IMR-90 (cell line): Measurements from ENCODE around the gene DAP3.
"Not testable (repeated sequence)": the region's sequence is repeated elsewhere in the genome, so short reads cannot be mapped to it uniquely, and the experiment has no call there.

ENCODE experiments used
- BHLHE40 ChIP-seq: fragments of 150-350 bp; IDR thresholded peaks from 2 replicates; pipeline ENCODE4 v1.6.1; 2016; ENCODE audit warnings: mild to moderate bottlenecking, low read depth, low read length
- CEBPB ChIP-seq: IDR thresholded peaks from 2 replicates; pipeline ENCODE4 v1.6.1; 2012; ENCODE audit warnings: low read depth, low read length, improper control_type of control experiment
- CHD1 ChIP-seq: IDR thresholded peaks from 2 replicates; pipeline ENCODE4 v1.6.1; 2012; ENCODE audit warnings: low read depth, low read length, improper control_type of control experiment
- ELK1 ChIP-seq: fragments of 150-350 bp; IDR thresholded peaks from 2 replicates; pipeline ENCODE4 v1.6.1; 2016; ENCODE audit warnings: low read depth, mild to moderate bottlenecking, low read length, moderate library complexity, borderline replicate concordance
- FOS ChIP-seq: fragments of 150-350 bp; IDR thresholded peaks from 2 replicates; pipeline ENCODE4 v1.6.1; 2016; ENCODE audit warnings: low read depth, low read length
- MAFK ChIP-seq: IDR thresholded peaks from 2 replicates; pipeline ENCODE4 v1.6.1; 2012; ENCODE audit warnings: low read depth, low read length, improper control_type of control experiment
- NFE2L2 ChIP-seq: fragments of 150-350 bp; IDR thresholded peaks from 2 replicates; pipeline ENCODE4 v1.6.1; 2016; ENCODE audit warnings: low read depth, mild to moderate bottlenecking, low read length
- POLR2A ChIP-seq: IDR thresholded peaks from 2 replicates; pipeline ENCODE4 v1.6.1; 2012; ENCODE audit warnings: mild to moderate bottlenecking, low read depth, low read length
- RAD21 ChIP-seq: IDR thresholded peaks from 2 replicates; pipeline ENCODE4 v1.6.1; 2012; ENCODE audit warnings: low read length, improper control_type of control experiment
- RCOR1 ChIP-seq: IDR thresholded peaks from 2 replicates; pipeline ENCODE4 v1.6.1; 2012; ENCODE audit warnings: mild to moderate bottlenecking, low read length, improper control_type of control experiment; ENCODE audit not compliant: insufficient replicate concordance
- RFX5 ChIP-seq: IDR thresholded peaks from 2 replicates; pipeline ENCODE4 v1.8.0; 2012; ENCODE audit warnings: low read depth, mild to moderate bottlenecking, low read length, moderate library complexity
- TF ChIP-seq, protein P1 (sequence below): conservative IDR thresholded peaks from 2 replicates; pipeline ENCODE4 v1.5.1; 2012; ENCODE audit warnings: mild to moderate bottlenecking, low read depth, low read length, improper control_type of control experiment
- TF ChIP-seq, protein P2 (sequence below): fragments of 150-350 bp; IDR thresholded peaks from 2 replicates; pipeline ENCODE4 v1.6.1; 2017; ENCODE audit warnings: mild to moderate bottlenecking, antibody characterized with exemption, low read length, low read depth

DNA sequence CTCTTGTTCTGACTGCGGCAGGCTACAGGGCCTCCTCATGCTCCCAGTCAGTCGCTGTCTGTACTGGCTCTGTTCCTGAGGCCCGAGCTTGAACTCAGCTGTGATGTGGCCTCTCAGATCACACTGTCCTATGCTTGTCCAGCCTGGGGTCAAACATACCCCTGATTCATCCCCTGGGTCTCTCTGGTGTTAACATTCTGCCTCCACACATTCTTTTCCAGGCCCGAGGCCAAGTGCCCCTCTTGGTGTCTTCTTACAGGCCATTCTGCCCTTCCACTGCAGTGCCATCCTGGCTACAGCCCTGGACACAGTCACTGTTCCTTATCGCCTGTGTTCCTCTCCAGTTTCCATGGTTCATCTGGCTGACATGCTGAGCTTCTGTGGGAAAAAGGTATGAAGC is 59.2 kb downstream of the DAP3 start:
- TF ChIP-seq, protein P1, sequence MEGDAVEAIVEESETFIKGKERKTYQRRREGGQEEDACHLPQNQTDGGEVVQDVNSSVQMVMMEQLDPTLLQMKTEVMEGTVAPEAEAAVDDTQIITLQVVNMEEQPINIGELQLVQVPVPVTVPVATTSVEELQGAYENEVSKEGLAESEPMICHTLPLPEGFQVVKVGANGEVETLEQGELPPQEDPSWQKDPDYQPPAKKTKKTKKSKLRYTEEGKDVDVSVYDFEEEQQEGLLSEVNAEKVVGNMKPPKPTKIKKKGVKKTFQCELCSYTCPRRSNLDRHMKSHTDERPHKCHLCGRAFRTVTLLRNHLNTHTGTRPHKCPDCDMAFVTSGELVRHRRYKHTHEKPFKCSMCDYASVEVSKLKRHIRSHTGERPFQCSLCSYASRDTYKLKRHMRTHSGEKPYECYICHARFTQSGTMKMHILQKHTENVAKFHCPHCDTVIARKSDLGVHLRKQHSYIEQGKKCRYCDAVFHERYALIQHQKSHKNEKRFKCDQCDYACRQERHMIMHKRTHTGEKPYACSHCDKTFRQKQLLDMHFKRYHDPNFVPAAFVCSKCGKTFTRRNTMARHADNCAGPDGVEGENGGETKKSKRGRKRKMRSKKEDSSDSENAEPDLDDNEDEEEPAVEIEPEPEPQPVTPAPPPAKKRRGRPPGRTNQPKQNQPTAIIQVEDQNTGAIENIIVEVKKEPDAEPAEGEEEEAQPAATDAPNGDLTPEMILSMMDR, result not testable (repeated sequence)
- not testable (repeated sequence) for TF ChIP-seq BHLHE40, MAFK, CHD1, POLR2A, RCOR1, RFX5, ELK1, CEBPB, NFE2L2, FOS, RAD21
- TF ChIP-seq, protein P2, sequence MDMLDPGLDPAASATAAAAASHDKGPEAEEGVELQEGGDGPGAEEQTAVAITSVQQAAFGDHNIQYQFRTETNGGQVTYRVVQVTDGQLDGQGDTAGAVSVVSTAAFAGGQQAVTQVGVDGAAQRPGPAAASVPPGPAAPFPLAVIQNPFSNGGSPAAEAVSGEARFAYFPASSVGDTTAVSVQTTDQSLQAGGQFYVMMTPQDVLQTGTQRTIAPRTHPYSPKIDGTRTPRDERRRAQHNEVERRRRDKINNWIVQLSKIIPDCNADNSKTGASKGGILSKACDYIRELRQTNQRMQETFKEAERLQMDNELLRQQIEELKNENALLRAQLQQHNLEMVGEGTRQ, result not testable (repeated sequence)
